GM18907 (cell line): ENCODE results near the gene RAD21L1.

Source experiments
- ATAC-seq: cut with Tn5 transposase; IDR thresholded peaks from one replicate; pipeline ENCODE4 v1.9.1; 2021; ENCODE audit warnings: mild to moderate bottlenecking, moderate library complexity; ENCODE audit not compliant: unreplicated experiment

The RAD21L1 gene

GRCh38 chr20:1293641-1294379 is 68.0 kb downstream of the RAD21L1 start:
- no peak for ATAC-seq

GRCh38 chr20:1294497-1294896 is 68.7 kb downstream of the RAD21L1 start:
- ATAC-seq, result no peak

GRCh38 chr20:1295276-1295930 is 69.6 kb downstream of the RAD21L1 start:
- ATAC-seq, result no peak

- ATAC-seq, result no peak
Observed at GRCh38 chr20:1296117-1296610, 70.3 kb downstream of the RAD21L1 start.

- no peak for ATAC-seq
Observed at GRCh38 chr20:1296922-1297321, 71.1 kb downstream of the RAD21L1 start.

- no peak for ATAC-seq
Observed at GRCh38 chr20:1297486-1297885, 71.6 kb downstream of the RAD21L1 start.

- ATAC-seq, result no peak
Observed at GRCh38 chr20:1298166-1298565, 72.3 kb downstream of the RAD21L1 start.

- ATAC-seq, result no peak
Observed at GRCh38 chr20:1298888-1299511, 73.2 kb downstream of the RAD21L1 start.

GRCh38 chr20:1299522-1299921 is 73.7 kb downstream of the RAD21L1 start:
- ATAC-seq, result no peak

- no peak for ATAC-seq
Observed at GRCh38 chr20:1300083-1300840, 74.4 kb downstream of the RAD21L1 start.

- no peak for ATAC-seq
Observed at GRCh38 chr20:1301031-1301529, 75.2 kb downstream of the RAD21L1 start.

GRCh38 chr20:1302685-1303541 is 77.1 kb downstream of the RAD21L1 start:
- ATAC-seq, result no peak

- ATAC-seq, result no peak
Observed at GRCh38 chr20:1304710-1305515, 79.1 kb downstream of the RAD21L1 start.
